ENCODE data around the gene TIMELESS.

GRCh38 chr12:56391721-56392120 lies 57.5 kb downstream of the TIMELESS start:
- no peak for TF ChIP-seq CTCF (IDR thresholded peaks at IDR 0.05)
- no peak for TF ChIP-seq POLR2A (IDR thresholded peaks at IDR 0.05)
